Astrocyte (in vitro differentiated cells and primary cell): ENCODE results near the gene ACOT6. TPM values are rescaled to one million over a fixed set of nuclear protein-coding genes. Genes with fewer than 3 reads are reported as not detected.
"Not testable (repeated sequence)": the region's sequence is repeated elsewhere in the genome, so short reads cannot be mapped to it uniquely, and the experiment has no call there.

Experiments used
- DNase-seq: peaks from one replicate; pipeline ENCODE4 v3.0.0-alpha.2; 2010; ENCODE audit warnings: low read depth
- FAIRE-seq: peaks from 2 replicates; lab custom pipeline; 2011; peaks lifted over from hg19 to GRCh38; lab: Jason Lieb, UNC
- H2AFZ ChIP-seq: 2 replicates; pipeline ENCODE4 v1.6.0; 2012; ENCODE audit warnings: low read depth, low read length, inconsistent platforms
- H3K27ac ChIP-seq: 2 replicates; pipeline ENCODE4 v1.5.1; 2011; ENCODE audit warnings: low read depth, low read length, inconsistent platforms
- H3K27me3 ChIP-seq: 2 replicates; pipeline ENCODE4 v1.6.0; 2011; ENCODE audit warnings: low read length, inconsistent platforms; ENCODE audit not compliant: insufficient read depth
- H3K36me3 ChIP-seq: 2 replicates; pipeline ENCODE4 v1.5.1; 2011; ENCODE audit warnings: low read length, inconsistent platforms; ENCODE audit not compliant: insufficient read depth
- H3K4me1 ChIP-seq: 2 replicates; pipeline ENCODE4 v1.5.1; 2011; ENCODE audit warnings: low read length, inconsistent platforms; ENCODE audit not compliant: insufficient read depth
- H3K4me2 ChIP-seq: 2 replicates; pipeline ENCODE4 v1.6.0; 2012; ENCODE audit warnings: low read length, inconsistent platforms
- H3K4me3 ChIP-seq: 2 replicates; pipeline ENCODE4 v1.5.1; 2011; ENCODE audit warnings: low read depth, mild to moderate bottlenecking, low read length, inconsistent platforms; ENCODE audit not compliant: insufficient read depth
- H3K79me2 ChIP-seq: 2 replicates; pipeline ENCODE4 v1.6.0; 2012; ENCODE audit warnings: mild to moderate bottlenecking, low read length, inconsistent platforms; ENCODE audit not compliant: insufficient read depth
- H3K9ac ChIP-seq: 2 replicates; pipeline ENCODE4 v1.6.0; 2012; ENCODE audit warnings: mild to moderate bottlenecking, low read length, inconsistent platforms
- H3K9me3 ChIP-seq: 2 replicates; pipeline ENCODE4 v1.5.1; 2012; ENCODE audit warnings: low read depth, mild to moderate bottlenecking, low read length, inconsistent platforms; ENCODE audit not compliant: insufficient read depth
- H4K20me1 ChIP-seq: 2 replicates; pipeline ENCODE4 v1.6.0; 2012; ENCODE audit warnings: low read length, inconsistent platforms; ENCODE audit not compliant: insufficient read depth
- H3K27ac Mint-ChIP-seq: one replicate; pipeline ENCODE4 v1.8.0; 2021; ENCODE audit warnings: mild to moderate bottlenecking, mixed read lengths; ENCODE audit not compliant: unreplicated experiment
- H3K27me3 Mint-ChIP-seq: one replicate; pipeline ENCODE4 v1.8.0; 2021; ENCODE audit warnings: low read depth, mixed read lengths; ENCODE audit not compliant: unreplicated experiment
- H3K36me3 Mint-ChIP-seq: one replicate; pipeline ENCODE4 v1.8.0; 2021; ENCODE audit warnings: low read depth, mixed read lengths; ENCODE audit not compliant: unreplicated experiment
- H3K4me1 Mint-ChIP-seq: one replicate; pipeline ENCODE4 v1.8.0; 2021; ENCODE audit warnings: low read depth, mixed read lengths; ENCODE audit not compliant: unreplicated experiment
- H3K4me3 Mint-ChIP-seq: one replicate; pipeline ENCODE4 v1.8.0; 2021; ENCODE audit warnings: mild to moderate bottlenecking, moderate library complexity, mixed read lengths; ENCODE audit not compliant: unreplicated experiment
- H3K9me3 Mint-ChIP-seq: one replicate; pipeline ENCODE4 v1.8.0; 2021; ENCODE audit warnings: mild to moderate bottlenecking, mixed read lengths; ENCODE audit not compliant: unreplicated experiment
- EZH2 ChIP-seq: IDR thresholded peaks from 2 replicates; pipeline ENCODE4 v1.6.1; 2012; ENCODE audit warnings: mild to moderate bottlenecking, low read length, inconsistent platforms; ENCODE audit not compliant: insufficient read depth
- total RNA-seq: library from RNA; stranded (reverse); gene quantifications from 2 replicates; pipeline ENCODE4 v1.2.1, GENCODE V29; 2021
- TF ChIP-seq, protein P1 (sequence below): IDR thresholded peaks from 2 replicates; pipeline ENCODE4 v1.5.1; 2011; ENCODE audit warnings: low read depth, mild to moderate bottlenecking, inconsistent platforms, low read length, moderate library complexity; ENCODE audit not compliant: insufficient read depth

ACOT6 gene
- total RNA-seq, 1 donor from 2014 or later = not detected

DNA sequence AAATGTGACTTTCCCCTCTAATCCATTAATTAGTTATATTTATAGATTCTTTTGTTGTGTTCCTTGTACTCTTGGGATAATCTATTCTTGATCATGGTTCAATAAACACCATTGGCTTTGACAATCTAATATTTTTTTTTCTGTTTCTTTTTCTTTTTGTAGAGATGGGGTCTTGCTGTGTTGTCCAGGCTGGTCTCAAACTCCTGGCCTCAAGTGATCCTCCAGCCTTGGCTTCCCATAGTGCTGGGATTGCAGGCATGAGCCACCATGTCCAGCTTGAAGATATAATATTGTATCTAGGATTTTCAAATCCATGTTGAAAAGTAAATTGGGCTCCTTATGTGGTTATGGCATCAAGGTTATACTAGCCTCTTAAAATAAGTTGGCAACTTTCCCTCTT lies 38.7 kb downstream of the ACOT6 start:
- H3K79me2 ChIP-seq = peaks cover 31% of the 10 kb centered on the region
- Mint-ChIP-seq H3K4me1 (peaks cover under 1% of the 10 kb centered on the region), H3K27ac (no peak overlapping the region), H3K9me3 (no peaks in the 10 kb centered on the region), H3K4me3 (no peak overlapping the region), H3K27me3 (no peaks in the 10 kb centered on the region), H3K36me3 (peaks cover 6% of the 10 kb centered on the region)
- no peak overlapping the region for H3K4me3 ChIP-seq
- no peak for TF ChIP-seq EZH2
- TF ChIP-seq, protein P1, sequence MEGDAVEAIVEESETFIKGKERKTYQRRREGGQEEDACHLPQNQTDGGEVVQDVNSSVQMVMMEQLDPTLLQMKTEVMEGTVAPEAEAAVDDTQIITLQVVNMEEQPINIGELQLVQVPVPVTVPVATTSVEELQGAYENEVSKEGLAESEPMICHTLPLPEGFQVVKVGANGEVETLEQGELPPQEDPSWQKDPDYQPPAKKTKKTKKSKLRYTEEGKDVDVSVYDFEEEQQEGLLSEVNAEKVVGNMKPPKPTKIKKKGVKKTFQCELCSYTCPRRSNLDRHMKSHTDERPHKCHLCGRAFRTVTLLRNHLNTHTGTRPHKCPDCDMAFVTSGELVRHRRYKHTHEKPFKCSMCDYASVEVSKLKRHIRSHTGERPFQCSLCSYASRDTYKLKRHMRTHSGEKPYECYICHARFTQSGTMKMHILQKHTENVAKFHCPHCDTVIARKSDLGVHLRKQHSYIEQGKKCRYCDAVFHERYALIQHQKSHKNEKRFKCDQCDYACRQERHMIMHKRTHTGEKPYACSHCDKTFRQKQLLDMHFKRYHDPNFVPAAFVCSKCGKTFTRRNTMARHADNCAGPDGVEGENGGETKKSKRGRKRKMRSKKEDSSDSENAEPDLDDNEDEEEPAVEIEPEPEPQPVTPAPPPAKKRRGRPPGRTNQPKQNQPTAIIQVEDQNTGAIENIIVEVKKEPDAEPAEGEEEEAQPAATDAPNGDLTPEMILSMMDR = no peak
- H3K27me3 ChIP-seq = no peaks in the 10 kb centered on the region
- no peak overlapping the region for H3K9ac ChIP-seq
- H3K27ac ChIP-seq = no peak overlapping the region
- no peak overlapping the region for H2AFZ ChIP-seq
- DNase-seq = no peak
- no peaks in the 10 kb centered on the region for H4K20me1 ChIP-seq
- no peaks in the 10 kb centered on the region for H3K4me1 ChIP-seq
- peaks cover 14% of the 10 kb centered on the region for H3K36me3 ChIP-seq
- H3K9me3 ChIP-seq = no peaks in the 10 kb centered on the region
- H3K4me2 ChIP-seq = no peak overlapping the region
- FAIRE-seq = no peak

DNA sequence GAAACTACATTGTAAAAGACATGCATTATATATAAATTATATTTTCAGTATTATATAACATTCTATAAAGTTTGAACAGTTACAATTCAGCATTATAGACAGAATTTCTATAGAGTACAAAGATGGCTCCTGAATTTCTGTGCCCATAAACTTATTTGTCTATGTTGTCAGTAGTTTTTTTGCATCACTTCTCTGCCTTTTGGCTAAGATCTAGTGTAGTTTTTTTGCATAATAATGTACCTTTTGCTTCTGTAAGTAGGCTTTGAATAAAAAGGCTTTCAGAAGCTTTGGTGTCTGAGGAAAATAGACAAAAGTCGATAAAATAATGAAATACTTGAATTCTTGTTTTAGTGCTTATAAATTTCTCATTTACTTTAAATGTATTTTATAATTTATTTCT lies 43.5 kb downstream of the ACOT6 start:
- H3K4me3 Mint-ChIP-seq = no peak overlapping the region
- no peaks in the 10 kb centered on the region for H4K20me1 ChIP-seq

GRCh38 chr14:73659202-73659601 lies 46.9 kb downstream of the ACOT6 start:
- H3K36me3 ChIP-seq, H3K9ac ChIP-seq, H3K9me3 Mint-ChIP-seq, H3K36me3 Mint-ChIP-seq, H2AFZ ChIP-seq, H3K4me2 ChIP-seq, DNase-seq, H3K9me3 ChIP-seq, H3K27me3 ChIP-seq, H3K27ac Mint-ChIP-seq, H3K27me3 Mint-ChIP-seq, FAIRE-seq, H3K27ac ChIP-seq, H3K4me3 ChIP-seq, H4K20me1 ChIP-seq, H3K79me2 ChIP-seq, H3K4me3 Mint-ChIP-seq: not testable (repeated sequence)
- peaks cover 11% of the 10 kb centered on the region for H3K4me1 ChIP-seq
- H3K4me1 Mint-ChIP-seq = peaks cover 20% of the 10 kb centered on the region

More for the DNA sequence above, 43.5 kb downstream of the ACOT6 start:
- H3K79me2 ChIP-seq = peaks cover 11% of the 10 kb centered on the region
- no peaks in the 10 kb centered on the region for H3K27me3 ChIP-seq
- H3K36me3 ChIP-seq = peaks cover 22% of the 10 kb centered on the region
- Mint-ChIP-seq H3K36me3 (peaks cover 8% of the 10 kb centered on the region), H3K27me3 (no peaks in the 10 kb centered on the region), H3K4me1 (no peaks in the 10 kb centered on the region), H3K9me3 (no peaks in the 10 kb centered on the region), H3K27ac (no peak overlapping the region)
- H3K9me3 ChIP-seq = no peaks in the 10 kb centered on the region
- no peaks in the 10 kb centered on the region for H3K4me1 ChIP-seq
- H3K27ac ChIP-seq = no peak overlapping the region
- DNase-seq (no peak), FAIRE-seq (no peak)
- no peak overlapping the region for H3K4me2 ChIP-seq
- H2AFZ ChIP-seq = no peak overlapping the region
- no peak for TF ChIP-seq EZH2
- TF ChIP-seq, protein P1 = no peak
- no peak overlapping the region for H3K9ac ChIP-seq
- H3K4me3 ChIP-seq = no peak overlapping the region
